Measurements from ENCODE around the gene INHBE. TPM values are rescaled to one million over a fixed set of nuclear protein-coding genes. Genes with fewer than 3 reads are reported as not detected.

Gene INHBE
- total and polyA plus RNA-seq, 2 of the 8 experiments (the other 6 are each of a cell fraction or from before 2014, with no cell fraction given), result 10.2 to 18.8 TPM

- no peak overlapping the region for H3K4ac ChIP-seq (replicated peaks; ENCODE audit: insufficient read length, low read depth, low read length)
- no peak overlapping the region for H3K4me2 ChIP-seq (ENCODE audit: insufficient read depth in 1 of 2, low read depth in 2 of 2, low read length in 2 of 2)
- peaks cover 0 to 13% of the 10 kb centered on the region in 2 experiments; a peak in 1 of 4 replicates for H3K79me2 ChIP-seq (ENCODE audit: control insufficient read depth in 1 of 2, insufficient read depth in 2 of 2, low read length in 2 of 2)
- H3K9ac ChIP-seq (replicated peaks in 1 of 4; ENCODE audit: extremely low read depth in 1 of 4, low read depth in 3 of 4, low read length in 3 of 4), result no peak overlapping the region
- DNase-seq (ENCODE audit: low read depth in 1 of 2, low spot score in 2 of 2) (peak in 1 of 2 experiments; percentile 94), FAIRE-seq (peak; percentile 58)
- H4K20me1 ChIP-seq (replicated peaks in 1 of 2; ENCODE audit: control insufficient read depth in 1 of 2, insufficient read depth in 2 of 2, low read length in 2 of 2), result no peaks in the 10 kb centered on the region
- ChIA-PET POLR2A (ENCODE audit: partially characterized antibody) (interaction anchor here (0.6 to 11.2 kb wide), 21 partner anchors 8 to 229 kb away, joined by 3 to 168 read pairs (median 4); partner anchors contain the start of genes INHBC, R3HDM2, SHMT2 and STAC3), CTCF (ENCODE audit: partially characterized antibody) (interaction anchor here (0.8 to 18.5 kb wide), 57 partner anchors 8 to 1324 kb away, joined by 3 to 478 read pairs (median 7); partner anchors contain the start of genes ARHGAP9, INHBC, MARS1 and SHMT2)
- no peak overlapping the region for H3K14ac ChIP-seq (ENCODE audit: insufficient read length)
- no peak overlapping the region for H3K27ac ChIP-seq (ENCODE audit: low read depth, low read length)
- no peak overlapping the region for H3K23ac ChIP-seq (ENCODE audit: insufficient read length)
- WGBS, 2 experiments (ENCODE audit: extremely low coverage in 1 of 2, insufficient coverage in 1 of 2, insufficient read length in 1 of 2, insufficient replicate concordance in 2 of 2, low coverage in 1 of 2, low lambda C conversion rate in 2 of 2, missing lambda C conversion rate in 1 of 2), result 39% methylated on average over 7 of the region's 7 CpGs; no CpG with 5 or more reads in 1 of the 2 experiments
- H3K4me1 ChIP-seq (replicated peaks in 1 of 4; ENCODE audit: control insufficient read depth in 3 of 4, insufficient read depth in 4 of 4, low read length in 3 of 4), result peaks cover 0 to 28% (median 19%) of the 10 kb centered on the region in 4 experiments; a peak in 6 of 7 replicates
- H3K36me3 ChIP-seq (ENCODE audit: control insufficient read depth in 2 of 4, insufficient read depth in 4 of 4, low read length in 3 of 4), result peaks cover 0 to 4% (median 0%) of the 10 kb centered on the region in 4 experiments; a peak in 1 of 8 replicates
- no peak overlapping the region for H2BK5ac ChIP-seq (ENCODE audit: low read depth, low read length)
- no peak overlapping the region for H3K4me3 ChIP-seq (ENCODE audit: extremely low read depth in 1 of 4, insufficient read depth in 2 of 4, low read depth in 3 of 4, low read length in 4 of 4)
- H4K5ac ChIP-seq (ENCODE audit: insufficient read length, low read depth, low read length), result no peak overlapping the region
- H2AFZ ChIP-seq (ENCODE audit: low read length), result no peak overlapping the region
- no peaks in the 10 kb centered on the region for H3K9me3 ChIP-seq (ENCODE audit: insufficient read depth in 2 of 2, low read depth in 1 of 2, low read length in 1 of 2)
- H2BK120ac ChIP-seq (replicated peaks; ENCODE audit: low read depth, low read length), result no peak overlapping the region
- H4K91ac ChIP-seq (replicated peaks; ENCODE audit: insufficient read length, low read length), result no peak overlapping the region
- no peaks in the 10 kb centered on the region for H3K27me3 ChIP-seq (replicated peaks in 1 of 4; ENCODE audit: control insufficient read depth in 3 of 4, extremely low read depth in 1 of 4, insufficient read depth in 3 of 4, low read length in 3 of 4)
- peaks cover 9% of the 10 kb centered on the region for H3K23me2 ChIP-seq (ENCODE audit: low read depth, low read length)
- H2AK5ac ChIP-seq (ENCODE audit: low read depth, low read length), result no peak overlapping the region
- no peak overlapping the region for H3K18ac ChIP-seq (ENCODE audit: extremely low read depth, low read length)
- no peak overlapping the region; the same call in 1 of the 2 replicates for H2BK15ac ChIP-seq (ENCODE audit: low read length)
- no peak overlapping the region for H3K56ac ChIP-seq (replicated peaks; ENCODE audit: insufficient read length, low read depth, low read length)
- no peak overlapping the region for H2BK20ac ChIP-seq (ENCODE audit: low read length)
- no peaks in the 10 kb centered on the region for H3K79me1 ChIP-seq (ENCODE audit: low read depth, low read length)
- H2BK12ac ChIP-seq (ENCODE audit: low read depth, low read length), result peak overlapping the region; percentile 64; the same call in 1 of the 2 replicates
- 0 out of 2 replicates have a peak overlapping the region, but pooled peaks have one; percentile 35 for H4K8ac ChIP-seq (ENCODE audit: extremely low read depth, insufficient read depth, low read length)
- TF ChIP-seq YY1 (IDR thresholded peaks at IDR 0.05; ENCODE audit: low read depth, low read length) (0 out of 2 replicates have a peak, but pooled peaks have one; percentile 17), GABPA (IDR thresholded peaks at IDR 0.05; ENCODE audit: borderline replicate concordance, insufficient read depth, low read length) (0 out of 2 replicates have a peak, but pooled peaks have one; percentile 32), CREB1 (IDR thresholded peaks at IDR 0.05) (0 out of 2 replicates have a peak, but pooled peaks have one; percentile 20), CTCF (IDR thresholded peaks at IDR 0.05; ENCODE audit: control extremely low read depth in 1 of 3, insufficient read depth in 1 of 3, low read depth in 1 of 3, low read length in 3 of 3) (peak in 2 of 3 experiments; percentile 97 to 99; a peak in 3 of 4 replicates), CBX5 (IDR thresholded peaks at IDR 0.05; ENCODE audit: low read depth, low read length) (no peak), SIN3A (conservative IDR thresholded peaks at IDR 0.05 in 1 of 2, IDR thresholded peaks at IDR 0.05 in 1 of 2; ENCODE audit: low read depth in 1 of 2, low read length in 2 of 2) (peak in 1 of 2 experiments; percentile 69; a peak in 1 of 4 replicates), RAD21 (IDR thresholded peaks at IDR 0.05 in 1 of 2, conservative IDR thresholded peaks at IDR 0.05 in 1 of 2; ENCODE audit: low read depth in 2 of 2, low read length in 2 of 2) (peak; percentile 98 to 99), CEBPB (IDR thresholded peaks at IDR 0.05; ENCODE audit: low read depth, low read length) (no peak)
Observed at GRCh38 chr12:57452937-57453509, 2.1 kb upstream of the INHBE start.
